GM19099 (cell line): Measurements from ENCODE around the gene OR2V2.

Source experiments
- POLR2A ChIP-seq: IDR thresholded peaks from 3 replicates; pipeline ENCODE4 v1.6.1; 2011; ENCODE audit warnings: low read depth; ENCODE audit not compliant: insufficient read length; ENCODE audit errors: extremely low read depth

Gene OR2V2

DNA sequence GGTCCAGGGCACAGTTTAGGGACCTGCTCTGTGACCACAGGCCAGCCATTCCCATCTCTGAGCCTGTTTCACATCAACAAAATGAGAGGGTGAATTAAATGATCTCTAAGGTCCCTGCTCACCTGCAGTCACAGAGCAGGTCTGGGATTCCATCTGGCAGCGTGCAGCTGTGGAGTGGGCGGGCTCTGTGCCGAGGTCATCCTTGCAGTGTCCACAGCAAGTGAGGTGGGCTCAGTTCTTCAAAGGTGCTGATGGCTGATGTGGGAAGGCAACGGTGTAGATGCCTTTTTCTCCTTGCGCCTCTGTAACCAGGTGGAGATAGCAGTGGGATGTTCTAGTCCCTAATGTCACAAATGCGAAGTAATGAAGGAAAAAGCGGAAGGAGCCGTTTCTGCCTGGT is 28.3 kb upstream of the OR2V2 start:
- no peak for TF ChIP-seq POLR2A

- TF ChIP-seq POLR2A = no peak
These were observed 27.1 kb upstream of the OR2V2 start for GRCh38 chr5:181120306-181120705.

GRCh38 chr5:181120761-181121160 is 26.6 kb upstream of the OR2V2 start:
- TF ChIP-seq POLR2A = no peak

DNA sequence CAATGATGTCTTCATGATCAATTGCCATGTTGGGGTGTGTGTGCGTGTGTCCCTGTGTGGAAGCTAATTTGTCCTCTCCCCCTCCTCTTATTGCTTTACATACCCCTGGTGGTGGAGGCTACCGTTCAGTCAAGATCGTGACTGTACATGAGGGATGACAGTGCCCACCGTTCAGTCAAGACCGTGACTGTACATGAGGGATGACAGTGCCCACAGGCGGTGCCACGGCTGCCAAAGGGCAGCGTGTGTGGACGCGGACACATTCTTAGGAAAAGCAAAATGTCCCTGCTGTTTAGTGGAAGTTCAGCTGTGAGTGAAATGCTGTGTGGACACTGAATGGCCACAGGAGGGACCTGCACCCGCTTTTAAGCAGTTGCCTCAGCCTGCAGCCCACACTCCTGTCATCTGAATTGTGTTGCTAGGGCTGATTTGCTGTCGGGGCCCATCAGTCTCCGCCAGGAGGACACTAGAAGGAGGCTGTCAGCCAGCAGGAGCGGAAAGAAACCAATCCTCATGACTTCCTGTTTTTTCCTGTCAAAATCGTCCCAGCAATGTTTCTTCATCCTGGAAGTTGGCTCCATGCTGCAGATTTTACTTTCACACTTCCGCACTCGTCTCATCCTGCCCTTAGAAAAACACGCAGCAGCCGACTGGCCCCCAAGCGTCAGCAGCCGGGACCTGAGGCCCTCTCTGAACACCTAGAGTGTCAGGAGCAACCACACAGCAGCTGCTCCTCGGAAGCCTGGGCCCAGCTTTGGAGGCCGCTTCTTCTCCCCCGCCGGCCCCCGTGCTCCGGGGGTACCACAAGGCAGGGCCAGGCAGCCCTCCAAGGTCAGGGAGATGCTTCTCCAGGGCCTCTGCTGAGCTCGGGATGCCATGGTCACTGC is 25.5 kb upstream of the OR2V2 start:
- no peak for TF ChIP-seq POLR2A

GRCh38 chr5:181124526-181124925 is 22.9 kb upstream of the OR2V2 start:
- no peak for TF ChIP-seq POLR2A

DNA sequence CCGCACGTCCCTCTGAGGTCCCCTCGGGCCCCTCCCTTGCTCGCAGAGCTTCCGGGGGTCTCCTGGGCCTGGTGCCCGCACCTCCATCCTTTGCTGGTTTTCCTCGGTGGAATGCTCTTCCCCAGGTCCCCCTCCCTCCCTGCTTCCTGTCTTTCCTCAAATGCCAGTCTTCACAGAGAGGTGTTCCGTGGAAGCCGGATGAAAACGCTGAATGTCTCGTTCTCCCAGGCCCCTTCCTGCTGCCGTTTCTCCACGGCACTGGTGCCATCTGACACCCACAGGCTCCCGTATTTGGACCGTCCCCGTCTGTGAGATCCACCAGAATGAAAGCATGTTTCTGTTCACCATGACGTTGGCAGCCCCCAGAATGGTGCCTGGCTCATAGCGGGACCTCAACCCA is 20.5 kb upstream of the OR2V2 start:
- no peak for TF ChIP-seq POLR2A

- TF ChIP-seq POLR2A = no peak
These were observed 19.9 kb upstream of the OR2V2 start for GRCh38 chr5:181127456-181127855.

GRCh38 chr5:181127907-181128626 is 19.3 kb upstream of the OR2V2 start:
- TF ChIP-seq POLR2A = no peak

- no peak for TF ChIP-seq POLR2A
These were observed 17.8 kb upstream of the OR2V2 start for GRCh38 chr5:181129601-181130000.

DNA sequence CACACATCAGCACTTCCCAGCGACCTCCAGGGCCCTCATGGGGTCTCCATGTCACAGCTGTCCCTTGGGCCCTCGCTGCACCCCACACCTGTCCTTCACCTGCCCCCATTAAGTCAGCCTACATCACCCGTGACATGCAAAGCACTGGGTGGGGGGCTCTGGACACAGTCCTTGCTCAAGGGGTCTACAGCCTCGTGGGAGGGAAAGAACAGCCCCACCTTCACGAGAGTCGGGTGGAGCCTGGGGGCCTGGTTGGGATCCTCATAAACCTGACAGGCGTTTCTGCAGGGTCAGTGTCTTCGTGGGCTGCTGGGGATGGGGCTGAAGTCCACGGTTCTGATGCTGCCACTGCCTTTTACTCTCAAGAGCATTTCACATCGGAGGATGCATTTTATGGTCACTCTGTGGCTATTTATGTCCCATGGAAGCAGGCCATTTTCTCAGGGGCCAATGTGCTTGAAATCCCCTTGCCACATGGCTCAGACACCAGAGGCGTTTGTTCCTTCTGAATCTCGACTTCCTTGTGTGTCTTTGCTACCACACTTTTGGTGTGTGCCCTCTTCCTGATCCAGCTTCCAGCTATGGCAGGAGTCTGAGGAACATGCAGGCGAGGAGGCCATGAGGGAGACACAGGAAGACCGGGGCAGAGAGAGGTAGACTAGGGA is 16.4 kb upstream of the OR2V2 start, which contains the start of gene OR2V1:
OR2V1 (minus strand) TSS at position 338 of the 665 bp plus-strand sequence. CDS start 5,865 bp downstream, outside the sequence.
- TF ChIP-seq POLR2A = no peak

- TF ChIP-seq POLR2A = no peak
These were observed 15.9 kb upstream of the OR2V2 start for GRCh38 chr5:181131514-181131913.

- TF ChIP-seq POLR2A = no peak
These were observed 14.3 kb upstream of the OR2V2 start for GRCh38 chr5:181133083-181133482.

DNA sequence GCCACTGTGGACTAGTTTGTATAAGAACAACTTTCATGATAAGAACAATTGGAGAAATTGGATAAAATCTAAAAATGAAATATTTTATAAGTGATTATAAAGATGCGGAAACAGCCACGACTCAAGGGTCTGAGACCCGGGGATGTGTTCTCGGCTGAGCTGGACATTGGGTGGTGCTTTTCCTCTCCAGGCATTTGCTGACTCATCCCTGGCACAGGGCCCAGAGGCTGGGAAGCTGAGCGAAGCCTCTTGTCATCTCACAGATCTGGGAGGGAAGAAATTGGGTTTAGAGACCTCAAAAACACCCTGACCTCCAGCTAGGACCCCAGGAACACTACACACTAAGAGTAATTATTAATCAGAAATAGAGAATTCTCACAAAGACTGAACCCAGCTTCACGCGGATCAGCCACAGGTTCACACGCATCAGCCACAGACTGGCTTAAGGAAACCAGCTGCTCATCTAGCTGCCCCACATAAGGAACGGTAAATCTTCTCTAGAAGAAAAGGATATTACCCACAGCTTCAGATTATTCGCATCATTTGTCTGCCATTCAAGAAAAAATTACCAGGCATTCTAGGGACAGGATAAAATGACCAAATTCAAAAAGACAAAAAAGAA is 13.7 kb upstream of the OR2V2 start:
- TF ChIP-seq POLR2A = no peak

DNA sequence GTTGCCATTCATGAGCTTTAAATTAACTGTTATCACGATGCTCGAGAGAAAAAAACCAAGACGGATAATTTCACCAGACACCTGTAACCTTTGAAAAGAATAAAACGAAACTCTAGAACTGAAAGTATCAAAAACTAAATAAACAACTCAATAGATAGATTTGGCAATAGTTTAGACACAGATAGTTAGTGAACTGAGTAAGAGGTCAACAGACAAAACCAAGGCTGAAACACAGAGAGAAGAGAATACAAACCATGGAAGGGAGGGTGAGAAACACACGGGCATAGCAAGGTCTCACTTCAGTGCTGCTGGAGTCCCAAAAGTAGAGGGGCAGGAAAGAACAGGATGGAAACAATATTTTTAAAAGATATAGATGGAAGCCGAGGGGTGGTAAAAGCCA is 13.1 kb upstream of the OR2V2 start:
- no peak for TF ChIP-seq POLR2A

GRCh38 chr5:181136361-181136955 is 10.9 kb upstream of the OR2V2 start:
- no peak for TF ChIP-seq POLR2A

DNA sequence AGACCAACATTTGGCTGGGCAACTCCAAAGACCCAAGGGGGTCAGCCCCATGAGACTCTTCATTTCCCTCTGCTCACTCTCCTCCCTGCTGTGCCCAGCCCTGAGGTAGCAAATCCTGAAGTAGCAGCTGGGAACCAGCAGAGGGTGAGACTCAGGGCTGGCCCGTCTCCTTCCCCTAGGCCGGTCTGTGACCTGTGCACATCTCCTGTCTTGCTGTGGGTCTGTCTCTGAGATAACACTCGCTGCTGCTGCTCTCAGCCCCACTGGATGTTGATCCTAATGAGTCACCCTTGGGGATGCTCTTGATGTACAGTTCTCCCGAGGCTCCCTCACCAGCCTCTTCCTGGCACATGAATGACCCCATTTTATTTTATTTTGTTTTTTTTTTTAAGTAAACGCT is 9.1 kb upstream of the OR2V2 start:
- TF ChIP-seq POLR2A = no peak
